ENCODE data around the gene DHX9. TPM values are rescaled to one million over a fixed set of nuclear protein-coding genes. Genes with fewer than 3 reads are reported as not detected.

The DHX9 gene
- total RNA-seq, 4 donors from 2014 or later, result 35.7 to 116 (median 63.5) TPM

DNA sequence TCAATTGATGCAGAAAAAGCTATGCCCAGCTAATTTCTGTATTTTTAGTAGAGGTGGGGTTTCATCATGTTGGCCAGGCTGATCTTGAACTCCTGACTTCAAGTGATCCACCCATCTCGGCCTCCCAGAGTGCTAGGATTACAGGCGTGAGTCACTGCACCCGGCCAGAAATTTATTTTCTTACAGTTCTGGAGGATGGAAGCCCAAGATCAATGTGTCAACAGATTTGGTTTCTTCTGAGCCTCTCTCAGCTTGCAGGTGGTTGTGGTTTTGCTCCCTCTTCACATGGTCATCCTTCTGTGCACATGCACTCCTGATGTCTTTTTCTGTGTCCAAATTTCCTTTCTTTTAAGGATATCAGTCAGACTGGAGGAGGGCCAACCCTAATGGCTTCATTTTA is 78.2 kb downstream of the DHX9 start:
- DNase-seq, result no peak
- Histone ChIP-seq H3K36me3 (no peaks in the 10 kb centered on the region), H3K9me3 (no peaks in the 10 kb centered on the region), H3K4me3 (no peak overlapping the region), H3K27me3 (no peaks in the 10 kb centered on the region), H3K4me1 (no peaks in the 10 kb centered on the region), H3K27ac (no peak overlapping the region)
- TF ChIP-seq, protein P1, sequence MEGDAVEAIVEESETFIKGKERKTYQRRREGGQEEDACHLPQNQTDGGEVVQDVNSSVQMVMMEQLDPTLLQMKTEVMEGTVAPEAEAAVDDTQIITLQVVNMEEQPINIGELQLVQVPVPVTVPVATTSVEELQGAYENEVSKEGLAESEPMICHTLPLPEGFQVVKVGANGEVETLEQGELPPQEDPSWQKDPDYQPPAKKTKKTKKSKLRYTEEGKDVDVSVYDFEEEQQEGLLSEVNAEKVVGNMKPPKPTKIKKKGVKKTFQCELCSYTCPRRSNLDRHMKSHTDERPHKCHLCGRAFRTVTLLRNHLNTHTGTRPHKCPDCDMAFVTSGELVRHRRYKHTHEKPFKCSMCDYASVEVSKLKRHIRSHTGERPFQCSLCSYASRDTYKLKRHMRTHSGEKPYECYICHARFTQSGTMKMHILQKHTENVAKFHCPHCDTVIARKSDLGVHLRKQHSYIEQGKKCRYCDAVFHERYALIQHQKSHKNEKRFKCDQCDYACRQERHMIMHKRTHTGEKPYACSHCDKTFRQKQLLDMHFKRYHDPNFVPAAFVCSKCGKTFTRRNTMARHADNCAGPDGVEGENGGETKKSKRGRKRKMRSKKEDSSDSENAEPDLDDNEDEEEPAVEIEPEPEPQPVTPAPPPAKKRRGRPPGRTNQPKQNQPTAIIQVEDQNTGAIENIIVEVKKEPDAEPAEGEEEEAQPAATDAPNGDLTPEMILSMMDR (IDR thresholded peaks at IDR 0.05), result no peak
- TF ChIP-seq POLR2A (IDR thresholded peaks at IDR 0.05), result no peak

DNA sequence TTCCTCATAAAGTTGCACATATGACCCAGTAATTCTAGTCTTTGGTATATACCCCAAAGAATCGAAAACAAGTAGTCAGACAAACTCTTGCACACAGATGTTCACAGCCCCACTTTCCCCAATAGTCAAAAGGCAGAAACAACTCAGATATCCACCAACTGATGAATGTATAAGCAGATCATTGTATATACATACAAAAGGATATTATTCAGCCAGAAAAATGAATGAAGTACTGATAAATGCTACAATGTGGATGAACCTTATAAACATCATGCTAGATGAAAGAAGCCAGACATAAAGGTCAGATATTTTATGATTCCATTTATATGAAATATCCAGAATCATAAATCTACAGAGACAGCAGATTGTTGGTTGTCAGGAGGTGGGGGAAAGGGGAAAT is 86.5 kb downstream of the DHX9 start:
- Histone ChIP-seq H3K9me3 (no peaks in the 10 kb centered on the region), H3K36me3 (no peaks in the 10 kb centered on the region), H3K27ac (no peak overlapping the region), H3K4me3 (no peak overlapping the region), H3K27me3 (no peaks in the 10 kb centered on the region), H3K4me1 (no peaks in the 10 kb centered on the region)
- TF ChIP-seq, protein P1 (IDR thresholded peaks at IDR 0.05), result no peak
- TF ChIP-seq POLR2A (IDR thresholded peaks at IDR 0.05), result no peak
- DNase-seq, result no peak

DNA sequence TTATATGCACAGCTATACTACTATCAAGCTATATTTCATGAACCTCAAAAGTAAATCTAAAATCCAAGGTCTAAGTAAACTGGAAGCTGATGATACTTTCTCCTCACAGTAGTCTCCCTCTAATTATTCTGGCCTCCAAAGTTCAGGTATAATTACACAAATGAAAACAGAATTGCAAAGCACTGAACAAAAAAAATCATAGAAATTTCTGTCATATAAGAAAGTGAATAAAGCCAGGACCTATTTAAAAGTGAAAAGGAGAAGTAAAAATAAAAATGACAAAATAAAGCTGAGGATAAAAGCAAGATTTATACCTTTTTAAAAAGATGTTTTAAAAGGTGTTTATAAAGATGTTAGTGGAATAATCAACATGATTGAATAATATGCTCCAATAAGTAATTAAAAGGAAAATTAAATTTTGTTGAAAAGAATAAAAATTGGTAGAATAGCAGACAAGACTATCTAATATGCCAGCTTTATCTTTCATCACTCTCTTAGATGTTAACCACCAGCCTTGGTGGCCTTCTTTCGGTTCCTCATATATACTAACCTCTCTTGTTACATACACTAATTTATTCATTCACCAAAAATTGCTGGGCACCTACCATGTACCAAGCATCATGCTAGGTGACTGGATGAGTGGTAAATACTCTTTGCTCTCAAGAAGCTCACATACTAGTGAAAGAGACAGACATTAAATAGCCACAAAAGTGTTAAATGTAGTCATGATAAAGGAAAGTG is 88.7 kb downstream of the DHX9 start:
- no peak overlapping the region for H3K27ac ChIP-seq
- H3K4me1 ChIP-seq, result no peaks in the 10 kb centered on the region
- no peak overlapping the region for H3K4me3 ChIP-seq
- no peak for TF ChIP-seq POLR2A (IDR thresholded peaks at IDR 0.05)
- TF ChIP-seq, protein P1 (IDR thresholded peaks at IDR 0.05), result no peak
- no peaks in the 10 kb centered on the region for H3K9me3 ChIP-seq
- no peaks in the 10 kb centered on the region for H3K27me3 ChIP-seq
- DNase-seq, result no peak
- no peaks in the 10 kb centered on the region for H3K36me3 ChIP-seq

DNA sequence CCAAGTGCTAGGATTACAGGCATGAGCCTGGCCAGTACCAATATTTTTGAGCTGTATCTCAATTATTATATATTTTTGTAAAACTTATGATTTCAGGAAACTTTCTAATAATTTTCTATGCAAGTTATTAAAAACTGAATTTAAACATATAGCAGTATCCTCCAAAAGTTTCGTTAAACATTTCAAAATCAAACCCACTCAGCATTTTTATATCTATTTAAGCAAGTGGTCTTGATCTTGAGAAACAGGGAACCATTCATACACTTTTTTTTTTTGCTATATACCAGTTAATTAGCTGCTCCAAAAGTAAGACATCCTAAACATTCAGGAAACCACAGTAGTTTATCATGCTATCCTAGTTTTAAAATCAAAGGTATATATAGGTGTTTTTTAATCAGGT is 91.8 kb downstream of the DHX9 start:
- Histone ChIP-seq H3K4me3 (no peak overlapping the region), H3K27ac (no peak overlapping the region), H3K36me3 (no peaks in the 10 kb centered on the region), H3K27me3 (no peaks in the 10 kb centered on the region), H3K4me1 (no peaks in the 10 kb centered on the region), H3K9me3 (no peaks in the 10 kb centered on the region)
- TF ChIP-seq POLR2A (IDR thresholded peaks at IDR 0.05), result no peak
- TF ChIP-seq, protein P1 (IDR thresholded peaks at IDR 0.05), result no peak
- DNase-seq, result no peak

DNA sequence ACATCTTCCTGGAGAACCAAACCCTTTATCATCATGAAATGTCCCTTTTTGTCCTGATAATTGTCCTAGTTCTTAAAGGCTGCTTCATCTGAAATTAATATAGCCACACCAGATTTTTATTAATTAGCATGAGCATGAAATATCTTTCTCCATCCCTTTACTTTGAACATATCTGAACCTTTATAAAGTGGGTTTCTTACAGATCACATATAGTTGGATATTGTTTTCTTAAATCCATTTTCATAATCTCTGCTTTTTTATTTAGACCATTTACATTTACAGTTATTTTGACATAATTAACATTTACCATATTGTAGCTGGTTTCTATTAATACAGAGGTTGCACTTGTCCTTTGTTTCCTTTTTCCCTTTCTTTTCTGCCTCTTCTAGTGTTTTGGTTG is 96.6 kb downstream of the DHX9 start:
- Histone ChIP-seq H3K27ac (no peak overlapping the region), H3K4me3 (no peak overlapping the region), H3K4me1 (no peaks in the 10 kb centered on the region), H3K36me3 (no peaks in the 10 kb centered on the region), H3K27me3 (no peaks in the 10 kb centered on the region), H3K9me3 (no peaks in the 10 kb centered on the region)
- DNase-seq, result no peak
- no peak for TF ChIP-seq POLR2A (IDR thresholded peaks at IDR 0.05)
- TF ChIP-seq, protein P1 (IDR thresholded peaks at IDR 0.05), result no peak

Other genes starting within 250 kb of the DHX9 start
- under 1 TPM in 1 of 4 donors, not detected in 3; 0.40 TPM for gene RGS16, start 235.0 kb upstream of the DHX9 start, total RNA-seq
- not detected for gene RGS8, start 154.8 kb upstream of the DHX9 start, total RNA-seq
- 10 to 100 TPM in 2 of 4 donors, 1 to 10 TPM in 2; 2.3 to 10.7 (median 7.4) TPM for gene NPL, start 49.6 kb upstream of the DHX9 start, total RNA-seq
- not detected for gene SHCBP1L, start 113.8 kb downstream of the DHX9 start, total RNA-seq
- 100 to 1,000 TPM in 3 of 4 donors, 10 to 100 TPM in 1; 46.4 to 291 (median 121) TPM for gene LAMC1, start 184.1 kb downstream of the DHX9 start, total RNA-seq